Measurements from ENCODE around the gene ZNRD2.

ZNRD2 gene

GRCh38 chr11:65584723-65585171, 14.5 kb downstream of the ZNRD2 start:
- TF ChIP-seq CSDC2 (CRISPR knock-in tag; IDR thresholded peaks at IDR 0.05), result no peak
- TF ChIP-seq ZC3H10 (CRISPR knock-in tag; IDR thresholded peaks at IDR 0.05), result no peak
- no peak for TF ChIP-seq CREB5 (CRISPR knock-in tag; IDR thresholded peaks at IDR 0.05; ENCODE audit: low read depth)
- TF ChIP-seq ZFP30 (CRISPR knock-in tag; IDR thresholded peaks at IDR 0.05), result no peak
- ATAC-seq, result no peak

- TF ChIP-seq TSHZ2 (CRISPR knock-in tag; IDR thresholded peaks at IDR 0.05) (no peak), PATZ1 (CRISPR knock-in tag; IDR thresholded peaks at IDR 0.05; ENCODE audit: borderline replicate concordance) (no peak), TCF4 (CRISPR knock-in tag; IDR thresholded peaks at IDR 0.05; ENCODE audit: borderline replicate concordance) (no peak), BACH2 (CRISPR knock-in tag; IDR thresholded peaks at IDR 0.05; ENCODE audit: borderline replicate concordance) (no peak), CSDC2 (CRISPR knock-in tag; IDR thresholded peaks at IDR 0.05) (no peak), PPARA (CRISPR knock-in tag; IDR thresholded peaks at IDR 0.05; ENCODE audit: borderline replicate concordance) (no peak), ZFP3 (CRISPR knock-in tag; IDR thresholded peaks at IDR 0.05) (no peak)
Measured at GRCh38 chr11:65585396-65586246, 15.3 kb downstream of the ZNRD2 start.

GRCh38 chr11:65586247-65586630, 16.0 kb downstream of the ZNRD2 start:
- no peak for TF ChIP-seq PPARA (CRISPR knock-in tag; IDR thresholded peaks at IDR 0.05; ENCODE audit: borderline replicate concordance)
- TF ChIP-seq TCF4 (CRISPR knock-in tag; IDR thresholded peaks at IDR 0.05; ENCODE audit: borderline replicate concordance), result no peak
- no peak for TF ChIP-seq TOX (CRISPR knock-in tag; IDR thresholded peaks at IDR 0.05; ENCODE audit: borderline replicate concordance)
- no peak for TF ChIP-seq POU6F1 (CRISPR knock-in tag; IDR thresholded peaks at IDR 0.05; ENCODE audit: borderline replicate concordance, low read depth)
- TF ChIP-seq TSHZ2 (CRISPR knock-in tag; IDR thresholded peaks at IDR 0.05), result no peak
- no peak for TF ChIP-seq OSR1 (CRISPR knock-in tag; IDR thresholded peaks at IDR 0.05)
- TF ChIP-seq CSDC2 (CRISPR knock-in tag; IDR thresholded peaks at IDR 0.05), result no peak
- TF ChIP-seq ZC3H10 (CRISPR knock-in tag; IDR thresholded peaks at IDR 0.05), result no peak
- TF ChIP-seq RARB (CRISPR knock-in tag; IDR thresholded peaks at IDR 0.05), result no peak
- TF ChIP-seq ESRRG (CRISPR knock-in tag; IDR thresholded peaks at IDR 0.05), result no peak
- no peak for TF ChIP-seq BACH2 (CRISPR knock-in tag; IDR thresholded peaks at IDR 0.05; ENCODE audit: borderline replicate concordance)
- no peak for TF ChIP-seq GLIS3 (CRISPR knock-in tag; IDR thresholded peaks at IDR 0.05)
- no peak for TF ChIP-seq CREB5 (CRISPR knock-in tag; IDR thresholded peaks at IDR 0.05; ENCODE audit: low read depth)
- TF ChIP-seq ISL1 (CRISPR knock-in tag; IDR thresholded peaks at IDR 0.05), result no peak
- no peak for TF ChIP-seq SNAI2 (CRISPR knock-in tag; IDR thresholded peaks at IDR 0.05)
- no peak for TF ChIP-seq ZFP30 (CRISPR knock-in tag; IDR thresholded peaks at IDR 0.05)
- TF ChIP-seq ZNF8 (CRISPR knock-in tag; IDR thresholded peaks at IDR 0.05), result no peak
- TF ChIP-seq ZNF70 (CRISPR knock-in tag; IDR thresholded peaks at IDR 0.05), result no peak
- no peak for TF ChIP-seq ZFP3 (CRISPR knock-in tag; IDR thresholded peaks at IDR 0.05)
- no peak for TF ChIP-seq CSRNP3 (CRISPR knock-in tag; IDR thresholded peaks at IDR 0.05)
- no peak for ATAC-seq

More at GRCh38 chr11:65585396-65586246, 15.3 kb downstream of the ZNRD2 start:
- ATAC-seq, result no peak
